Activated B cell treated with CpG ODN at 0.5 μM for 24 hours (primary cell): Measurements from ENCODE around the gene ZDHHC16. TPM values are rescaled to one million over a fixed set of nuclear protein-coding genes. Genes with fewer than 3 reads are reported as not detected.
"Not testable (repeated sequence)": the region's sequence is repeated elsewhere in the genome, so short reads cannot be mapped to it uniquely, and the experiment has no call there.

ENCODE experiments used
- ATAC-seq: fragments of 200-7000 bp; cut with Tn5 transposase; one replicate; pipeline ENCODE4 v1.10.0; 2021; ENCODE audit warnings: low read depth, mild to moderate bottlenecking, moderate library complexity
- CTCF ChIA-PET: fragments of 350-600 bp; sonication (Branson Sonifier 250); formaldehyde crosslinking; loops from one replicate; lab custom pipeline; 2021; ENCODE audit warnings: antibody characterized with exemption; lab: Charles Lee
- POLR2A ChIA-PET: fragments of 350-600 bp; sonication (Branson Sonifier 250); formaldehyde crosslinking; loops from one replicate; lab custom pipeline; 2021; ENCODE audit warnings: antibody characterized with exemption; lab: Charles Lee
- DNase-seq: peaks from one replicate; pipeline ENCODE4 v3.0.0; 2022
- H3K27ac Mint-ChIP-seq: one replicate; pipeline ENCODE4 v1.8.0; 2020; ENCODE audit warnings: mixed read lengths
- H3K27me3 Mint-ChIP-seq: one replicate; pipeline ENCODE4 v1.8.0; 2021; ENCODE audit warnings: mixed read lengths
- H3K36me3 Mint-ChIP-seq: one replicate; pipeline ENCODE4 v1.8.0; 2021; ENCODE audit warnings: low read depth, mixed read lengths
- H3K4me1 Mint-ChIP-seq: one replicate; pipeline ENCODE4 v1.8.0; 2021; ENCODE audit warnings: mixed read lengths
- H3K4me3 Mint-ChIP-seq: one replicate; pipeline ENCODE4 v1.8.0; 2020; ENCODE audit warnings: mild to moderate bottlenecking, mixed read lengths
- H3K9me3 Mint-ChIP-seq: one replicate; pipeline ENCODE4 v1.8.0; 2020; ENCODE audit warnings: mixed read lengths
- CTCF ChIP-seq: fragments of 200-600 bp; IDR thresholded peaks from one replicate; pipeline ENCODE4 v1.8.0; 2022; ENCODE audit warnings: antibody characterized with exemption, mild to moderate bottlenecking
- intact Hi-C: fragments of 100-400 bp; cut with micrococcal nuclease; formaldehyde crosslinking; loops from one replicate; pipeline ENCODE4 v1.15.1; 2024
- total RNA-seq: library from RNA; stranded (reverse); gene quantifications from 2 replicates; pipeline ENCODE4 v1.2.3, GENCODE V29; 2022

ZDHHC16 gene
- total RNA-seq, 1 donor from 2014 or later = 40.6 TPM

- Mint-ChIP-seq H3K27me3 (no peaks in the 10 kb centered on the region), H3K27ac (no peak overlapping the region), H3K4me3 (no peak overlapping the region), H3K9me3 (peaks cover 3% of the 10 kb centered on the region), H3K36me3 (peaks cover 80% of the 10 kb centered on the region), H3K4me1 (no peaks in the 10 kb centered on the region)
- CTCF ChIA-PET = no interaction called here
- POLR2A ChIA-PET = interaction anchor here (1.1 kb wide), 1 partner anchor 47 kb away, joined by 3 read pairs; no protein-coding TSS in a partner anchor
- ATAC-seq (no peak), DNase-seq (no peak)
- intact Hi-C loops = no loop called here
- TF ChIP-seq CTCF = no peak
These were observed 28.9 kb downstream of the ZDHHC16 start for GRCh38 chr10:97474918-97475317.

GRCh38 chr10:97475936-97476594 lies 30.1 kb downstream of the ZDHHC16 start:
- ATAC-seq = no peak
- no peak for TF ChIP-seq CTCF
- no peaks in the 10 kb centered on the region for H3K27me3 Mint-ChIP-seq
- no peaks in the 10 kb centered on the region for H3K4me1 Mint-ChIP-seq
- no peak for DNase-seq
- ChIA-PET CTCF (no interaction called here), POLR2A (no interaction called here)
- peaks cover 3% of the 10 kb centered on the region for H3K9me3 Mint-ChIP-seq
- no peak overlapping the region for H3K4me3 Mint-ChIP-seq
- intact Hi-C loops = no loop called here
- no peak overlapping the region for H3K27ac Mint-ChIP-seq
- peaks cover 82% of the 10 kb centered on the region for H3K36me3 Mint-ChIP-seq

- CTCF ChIA-PET, H3K27ac Mint-ChIP-seq, ATAC-seq, intact Hi-C loops, H3K4me3 Mint-ChIP-seq, H3K9me3 Mint-ChIP-seq, POLR2A ChIA-PET, H3K4me1 Mint-ChIP-seq, H3K27me3 Mint-ChIP-seq, DNase-seq: not testable (repeated sequence)
- H3K36me3 Mint-ChIP-seq = peaks cover 79% of the 10 kb centered on the region
These were observed 33.4 kb downstream of the ZDHHC16 start for GRCh38 chr10:97479410-97479809.

- DNase-seq (no peak), ATAC-seq (no peak)
- POLR2A ChIA-PET = no interaction called here
- Mint-ChIP-seq H3K9me3 (peaks cover 2% of the 10 kb centered on the region), H3K4me3 (no peak overlapping the region), H3K27me3 (no peaks in the 10 kb centered on the region), H3K27ac (no peak overlapping the region), H3K36me3 (peaks cover 75% of the 10 kb centered on the region), H3K4me1 (no peaks in the 10 kb centered on the region)
- TF ChIP-seq CTCF = no peak
- intact Hi-C loops = no loop called here
- CTCF ChIA-PET = no interaction called here
These were observed 34.0 kb downstream of the ZDHHC16 start for GRCh38 chr10:97479939-97480338.

GRCh38 chr10:97481071-97481470 lies 35.1 kb downstream of the ZDHHC16 start:
- H3K36me3 Mint-ChIP-seq = peaks cover 70% of the 10 kb centered on the region
- H3K27ac Mint-ChIP-seq = no peak overlapping the region

More at GRCh38 chr10:97481071-97481470, 35.1 kb downstream of the ZDHHC16 start:
- H3K27me3 Mint-ChIP-seq = no peaks in the 10 kb centered on the region
- DNase-seq (no peak), ATAC-seq (no peak)
- ChIA-PET POLR2A (no interaction called here), CTCF (interaction anchor here (0.9 kb wide), 1 partner anchor 9 kb away, joined by 4 read pairs; no protein-coding TSS in a partner anchor)
- H3K9me3 Mint-ChIP-seq = no peaks in the 10 kb centered on the region
- intact Hi-C loops = no loop called here
- no peaks in the 10 kb centered on the region for H3K4me1 Mint-ChIP-seq
- TF ChIP-seq CTCF = no peak
- no peak overlapping the region for H3K4me3 Mint-ChIP-seq
